ENCODE results near the gene ASPA.
"Not testable (repeated sequence)": the region's sequence is repeated elsewhere in the genome, so short reads cannot be mapped to it uniquely, and the experiment has no call there.

Gene ASPA

GRCh38 chr17:3510090-3510489, 34.3 kb downstream of the ASPA start:
- DNase-seq = no peak

- no peak for DNase-seq
These were observed 36.2 kb downstream of the ASPA start for GRCh38 chr17:3511852-3512504.

- no peak for DNase-seq
These were observed 36.8 kb downstream of the ASPA start for GRCh38 chr17:3512505-3513171.

GRCh38 chr17:3513305-3514035, 37.7 kb downstream of the ASPA start:
- no peak for DNase-seq

GRCh38 chr17:3514167-3514566, 38.4 kb downstream of the ASPA start:
- DNase-seq = not testable (repeated sequence)

GRCh38 chr17:3514873-3515272, 39.1 kb downstream of the ASPA start:
- no peak for DNase-seq

GRCh38 chr17:3519472-3519871, 43.7 kb downstream of the ASPA start:
- DNase-seq = not testable (repeated sequence)

GRCh38 chr17:3524024-3524423, 48.2 kb downstream of the ASPA start:
- no peak for DNase-seq

- DNase-seq = no peak
These were observed 50.7 kb downstream of the ASPA start for GRCh38 chr17:3526491-3526890.

- no peak for DNase-seq
These were observed 51.2 kb downstream of the ASPA start for GRCh38 chr17:3526971-3527370.

GRCh38 chr17:3527468-3527867, 51.7 kb downstream of the ASPA start:
- no peak for DNase-seq

GRCh38 chr17:3527896-3528295, 52.1 kb downstream of the ASPA start:
- no peak for DNase-seq

GRCh38 chr17:3528403-3528851, 52.6 kb downstream of the ASPA start:
- no peak for DNase-seq

GRCh38 chr17:3528880-3529511, 53.2 kb downstream of the ASPA start:
- no peak for DNase-seq

GRCh38 chr17:3529817-3530741, 54.3 kb downstream of the ASPA start:
- no peak for DNase-seq

- DNase-seq = no peak
These were observed 55.7 kb downstream of the ASPA start for GRCh38 chr17:3531266-3532101.

GRCh38 chr17:3532106-3532858, 56.5 kb downstream of the ASPA start:
- no peak for DNase-seq

- DNase-seq = no peak
These were observed 57.0 kb downstream of the ASPA start for GRCh38 chr17:3532859-3533142.

- DNase-seq = no peak
These were observed 58.0 kb downstream of the ASPA start for GRCh38 chr17:3533752-3534151.

GRCh38 chr17:3534881-3535252, 59.1 kb downstream of the ASPA start:
- DNase-seq = no peak
